ENCODE data around the gene TRMT112. TPM values are rescaled to one million over a fixed set of nuclear protein-coding genes. Genes with fewer than 3 reads are reported as not detected.

TRMT112 gene
- total RNA-seq = 100 to 1,000 TPM; 110 to 215 (median 170) TPM

- DNase-seq (peak; percentile 91 to 98), ATAC-seq (ENCODE audit: low FRiP score in 2 of 2) (peak; percentile 89 to 90)
- WGBS, 2 donors = 0 to 1% methylated on average over 21 to 43 of the region's 43 CpGs
- H3K36me3 ChIP-seq = peaks cover 7 to 41% (median 27%) of the 10 kb centered on the region in 4 donors
- peak within 1 kb of the TSS; percentile 66 to 91 (median 74) for H3K4me3 ChIP-seq
- H3K4me1 ChIP-seq = peaks cover 18 to 50% (median 33%) of the 10 kb centered on the region in 4 donors
- H3K27me3 ChIP-seq = no peaks in the 10 kb centered on the region
- TF ChIP-seq CTCF (IDR thresholded peaks at IDR 0.05) (no peak), EP300 (IDR thresholded peaks at IDR 0.05) (peak in 2 of 4 donors; percentile 26 to 92), POLR2AphosphoS5 (IDR thresholded peaks at IDR 0.05) (peak; percentile 90 to 98), POLR2A (IDR thresholded peaks at IDR 0.05) (peak in 3 of 4 donors; percentile 63 to 87 (median 74))
- H3K27ac ChIP-seq = peak within 1 kb of the TSS; percentile 90 to 98 (median 94)
- no peaks in the 10 kb centered on the region for H3K9me3 ChIP-seq
Measured at GRCh38 chr11:64317325-64317960, at the start of gene TRMT112. Gene TRMT112, minus strand, starts transcription at chr11:64317559. Its CDS starts 33 bp downstream, at chr11:64317526.

GRCh38 chr11:64366751-64367150, 49.4 kb upstream of the TRMT112 start:
- Histone ChIP-seq H3K4me3 (no peak overlapping the region), H3K27me3 (no peaks in the 10 kb centered on the region), H3K27ac (no peak overlapping the region), H3K9me3 (no peaks in the 10 kb centered on the region), H3K4me1 (no peaks in the 10 kb centered on the region), H3K36me3 (peaks cover 31 to 97% (median 90%) of the 10 kb centered on the region in 4 donors)
- DNase-seq = no peak
- 90 to 92% methylated on average over 1 of the region's 1 CpG for WGBS, 2 donors
- TF ChIP-seq POLR2A (IDR thresholded peaks at IDR 0.05) = no peak
- no peak for TF ChIP-seq EP300 (IDR thresholded peaks at IDR 0.05)
- TF ChIP-seq POLR2AphosphoS5 (IDR thresholded peaks at IDR 0.05) = no peak
- no peak for TF ChIP-seq CTCF (IDR thresholded peaks at IDR 0.05)
- no peak for ATAC-seq (ENCODE audit: low FRiP score in 2 of 2)

DNA sequence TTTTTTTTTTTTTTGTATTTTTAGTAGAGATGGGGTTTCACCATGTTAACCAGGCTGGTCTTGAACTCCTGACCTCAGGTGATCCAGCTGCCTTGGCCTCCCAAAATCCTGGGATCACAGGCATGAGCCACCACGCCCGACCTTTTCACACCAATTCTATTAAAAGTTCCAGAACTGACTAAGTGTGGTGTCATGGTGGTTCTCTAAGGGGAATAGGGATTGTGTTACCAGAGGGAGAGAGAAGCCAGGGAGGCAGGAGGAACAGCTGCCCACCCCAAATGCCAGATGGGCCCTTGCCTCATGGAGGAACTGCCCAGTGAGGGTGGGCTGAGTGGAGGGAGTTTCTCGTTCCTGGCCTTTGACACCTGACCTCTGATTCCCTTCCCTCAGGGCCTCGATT, 47.6 kb upstream of the TRMT112 start:
- ATAC-seq (ENCODE audit: low FRiP score in 2 of 2) = no peak
- Histone ChIP-seq H3K4me3 (no peak overlapping the region), H3K9me3 (no peaks in the 10 kb centered on the region), H3K27ac (no peak overlapping the region), H3K36me3 (peaks cover 33 to 96% (median 86%) of the 10 kb centered on the region in 4 donors), H3K4me1 (peaks cover 7 to 8% (median 8%) of the 10 kb centered on the region in 4 donors), H3K27me3 (no peaks in the 10 kb centered on the region)
- TF ChIP-seq EP300 (IDR thresholded peaks at IDR 0.05) (no peak), POLR2A (IDR thresholded peaks at IDR 0.05) (no peak), POLR2AphosphoS5 (IDR thresholded peaks at IDR 0.05) (no peak), CTCF (IDR thresholded peaks at IDR 0.05) (no peak)
- 93 to 100% methylated on average over 2 to 4 of the region's 4 CpGs for WGBS, 2 donors
- DNase-seq = no peak

GRCh38 chr11:64364435-64364834, 47.1 kb upstream of the TRMT112 start:
- WGBS, 2 donors = 82 to 84% methylated on average over 6 of the region's 6 CpGs
- TF ChIP-seq POLR2AphosphoS5 (IDR thresholded peaks at IDR 0.05) = no peak
- no peak for TF ChIP-seq POLR2A (IDR thresholded peaks at IDR 0.05)
- TF ChIP-seq EP300 (IDR thresholded peaks at IDR 0.05) = no peak
- TF ChIP-seq CTCF (IDR thresholded peaks at IDR 0.05) = no peak
- no peak for ATAC-seq (ENCODE audit: low FRiP score in 2 of 2)

More at GRCh38 chr11:64364435-64364834, 47.1 kb upstream of the TRMT112 start:
- Histone ChIP-seq H3K9me3 (no peaks in the 10 kb centered on the region), H3K4me3 (no peak overlapping the region), H3K27ac (no peak overlapping the region), H3K36me3 (peaks cover 30 to 91% (median 81%) of the 10 kb centered on the region in 4 donors), H3K4me1 (peaks cover 12 to 13% (median 13%) of the 10 kb centered on the region in 4 donors), H3K27me3 (no peaks in the 10 kb centered on the region)
- DNase-seq = no peak

Data from upper lobe of left lung (tissue), 6 donors.